Measurements from ENCODE around the gene BRIX1. TPM values are rescaled to one million over a fixed set of nuclear protein-coding genes. Genes with fewer than 3 reads are reported as not detected.

The BRIX1 gene
- total and polyA plus RNA-seq, 12 donors: 9.5 to 17.2 (median 14.9) TPM

- Histone ChIP-seq H3K4me3 (no peak overlapping the region), H3K4me1 (no peaks in the 10 kb centered on the region), H3K27ac (no peak overlapping the region), H3K9me3 (no peaks in the 10 kb centered on the region), H3K27me3 (no peaks in the 10 kb centered on the region), H3K36me3 (peaks cover 0 to 46% (median 7%) of the 10 kb centered on the region in 9 donors)
- peak in 2 of 8 donors; percentile 37 to 49 for ATAC-seq
- 48 to 57% methylated on average over 5 of the region's 5 CpGs for WGBS, 2 donors
- no peak for DNase-seq
- TF ChIP-seq, protein P1, sequence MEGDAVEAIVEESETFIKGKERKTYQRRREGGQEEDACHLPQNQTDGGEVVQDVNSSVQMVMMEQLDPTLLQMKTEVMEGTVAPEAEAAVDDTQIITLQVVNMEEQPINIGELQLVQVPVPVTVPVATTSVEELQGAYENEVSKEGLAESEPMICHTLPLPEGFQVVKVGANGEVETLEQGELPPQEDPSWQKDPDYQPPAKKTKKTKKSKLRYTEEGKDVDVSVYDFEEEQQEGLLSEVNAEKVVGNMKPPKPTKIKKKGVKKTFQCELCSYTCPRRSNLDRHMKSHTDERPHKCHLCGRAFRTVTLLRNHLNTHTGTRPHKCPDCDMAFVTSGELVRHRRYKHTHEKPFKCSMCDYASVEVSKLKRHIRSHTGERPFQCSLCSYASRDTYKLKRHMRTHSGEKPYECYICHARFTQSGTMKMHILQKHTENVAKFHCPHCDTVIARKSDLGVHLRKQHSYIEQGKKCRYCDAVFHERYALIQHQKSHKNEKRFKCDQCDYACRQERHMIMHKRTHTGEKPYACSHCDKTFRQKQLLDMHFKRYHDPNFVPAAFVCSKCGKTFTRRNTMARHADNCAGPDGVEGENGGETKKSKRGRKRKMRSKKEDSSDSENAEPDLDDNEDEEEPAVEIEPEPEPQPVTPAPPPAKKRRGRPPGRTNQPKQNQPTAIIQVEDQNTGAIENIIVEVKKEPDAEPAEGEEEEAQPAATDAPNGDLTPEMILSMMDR (IDR thresholded peaks at IDR 0.05): peak in 8 of 9 donors; percentile 14 to 65 (median 50)
- intact Hi-C loops (cut with DNase I): loop anchor here in 2 of 10 donors (5.0 to 10.0 kb wide), 2 partner anchors 224 to 967 kb away; no protein-coding TSS in a partner anchor
Observed at GRCh38 chr5:34957857-34958690, 42.6 kb downstream of the BRIX1 start.

- Histone ChIP-seq H3K36me3 (peaks cover 0 to 33% (median 7%) of the 10 kb centered on the region in 9 donors), H3K9me3 (no peaks in the 10 kb centered on the region), H3K4me1 (no peaks in the 10 kb centered on the region), H3K27ac (no peak overlapping the region), H3K27me3 (no peaks in the 10 kb centered on the region), H3K4me3 (no peak overlapping the region)
- TF ChIP-seq, protein P1 (IDR thresholded peaks at IDR 0.05): no peak
- no peak for ATAC-seq
- intact Hi-C loops (cut with DNase I): loop anchor here in 2 of 10 donors (5.0 to 10.0 kb wide), 2 partner anchors 223 to 965 kb away; no protein-coding TSS in a partner anchor
- no peak for DNase-seq
- WGBS, 2 donors: 90 to 93% methylated on average over 1 of the region's 1 CpG
Observed at GRCh38 chr5:34959323-34959722, 43.8 kb downstream of the BRIX1 start.

- TF ChIP-seq, protein P1 (IDR thresholded peaks at IDR 0.05): no peak
Observed at GRCh38 chr5:34967540-34967939, 52.0 kb downstream of the BRIX1 start.

DNA sequence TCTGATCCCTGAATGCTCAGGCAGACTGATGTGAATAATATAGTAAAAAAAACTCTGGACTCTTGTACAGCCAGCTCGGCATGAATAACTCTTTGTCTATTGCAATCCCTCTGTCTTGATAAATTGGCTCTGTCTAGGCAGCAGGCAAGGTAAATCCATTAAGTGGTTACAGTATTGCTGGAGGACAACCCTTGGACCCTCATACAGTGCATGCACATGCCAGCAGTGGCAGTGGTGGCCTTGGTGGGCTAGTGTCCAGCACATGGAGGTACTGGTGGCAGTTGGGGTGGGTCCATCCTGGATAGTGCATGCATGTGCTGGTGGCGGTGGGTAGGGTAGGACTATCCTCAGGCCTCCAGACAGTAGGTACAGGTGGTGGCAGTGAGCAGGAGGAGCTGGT is 52.7 kb downstream of the BRIX1 start:
- Histone ChIP-seq H3K27me3 (no peaks in the 10 kb centered on the region), H3K4me1 (no peaks in the 10 kb centered on the region), H3K9me3 (peaks cover 0 to 11% (median 0%) of the 10 kb centered on the region in 11 donors), H3K4me3 (no peak overlapping the region), H3K36me3 (no peaks in the 10 kb centered on the region), H3K27ac (no peak overlapping the region)
- ATAC-seq (peak in 1 of 8 donors; percentile 55), DNase-seq (no peak)
- 96 to 97% methylated on average over 2 of the region's 2 CpGs for WGBS, 2 donors
- intact Hi-C loops (cut with DNase I): no loop called here
- TF ChIP-seq, protein P1 (IDR thresholded peaks at IDR 0.05): no peak

More at GRCh38 chr5:34967540-34967939, 52.0 kb downstream of the BRIX1 start:
- no peaks in the 10 kb centered on the region for H3K27me3 ChIP-seq
- DNase-seq (no peak), ATAC-seq (no peak)
- no peak overlapping the region for H3K27ac ChIP-seq
- WGBS, 2 donors: 96 to 97% methylated on average over 4 of the region's 4 CpGs
- H3K9me3 ChIP-seq: peaks cover 0 to 11% (median 0%) of the 10 kb centered on the region in 11 donors
- intact Hi-C loops (cut with DNase I): no loop called here
- H3K36me3 ChIP-seq: no peaks in the 10 kb centered on the region
- H3K4me1 ChIP-seq: no peaks in the 10 kb centered on the region
- no peak overlapping the region for H3K4me3 ChIP-seq
